Hindlimb muscle (tissue), 1 donor: ENCODE results near the gene TTN. TPM values are rescaled to one million over a fixed set of nuclear protein-coding genes. Genes with fewer than 3 reads are reported as not detected.

Source experiments
- DNase-seq: peaks from one replicate; pipeline ENCODE4 v3.0.0-alpha.2; 2013
- polyA plus RNA-seq: library from polyadenylated mRNA; unstranded; fragments of 120-200 nt; gene quantifications from one replicate; pipeline ENCODE4 v1.2.1, GENCODE V29; 2013; ENCODE audit not compliant: insufficient read length

TTN gene
- polyA plus RNA-seq, 1 donor, result 337 TPM

GRCh38 chr2:178641498-178641897 is 165.7 kb downstream of the TTN start:
- DNase-seq, result no peak

GRCh38 chr2:178635897-178636296 is 171.3 kb downstream of the TTN start:
- DNase-seq, result no peak

- DNase-seq, result no peak
Measured at GRCh38 chr2:178632729-178633128, 174.5 kb downstream of the TTN start.

- DNase-seq, result no peak
Measured at GRCh38 chr2:178630581-178630980, 176.6 kb downstream of the TTN start.

- no peak for DNase-seq
Measured at GRCh38 chr2:178629463-178629862, 177.8 kb downstream of the TTN start.

GRCh38 chr2:178628605-178629004 is 178.6 kb downstream of the TTN start:
- no peak for DNase-seq

- no peak for DNase-seq
Measured at GRCh38 chr2:178627401-178627800, 179.8 kb downstream of the TTN start.

GRCh38 chr2:178615969-178616368 is 191.3 kb downstream of the TTN start:
- DNase-seq, result no peak

- no peak for DNase-seq
Measured at GRCh38 chr2:178602901-178603300, 204.3 kb downstream of the TTN start.

GRCh38 chr2:178592655-178593054 is 214.6 kb downstream of the TTN start:
- DNase-seq, result no peak

GRCh38 chr2:178589335-178589734 is 217.9 kb downstream of the TTN start:
- DNase-seq, result no peak

- DNase-seq, result no peak
Measured at GRCh38 chr2:178584666-178585065, 222.6 kb downstream of the TTN start.

- no peak for DNase-seq
Measured at GRCh38 chr2:178579006-178579405, 228.2 kb downstream of the TTN start.

GRCh38 chr2:178574789-178575188 is 232.4 kb downstream of the TTN start:
- no peak for DNase-seq

GRCh38 chr2:178568227-178568626 is 239.0 kb downstream of the TTN start:
- DNase-seq, result no peak

GRCh38 chr2:178553047-178553446 is 254.2 kb downstream of the TTN start:
- no peak for DNase-seq

- no peak for DNase-seq
Measured at GRCh38 chr2:178550352-178550751, 256.9 kb downstream of the TTN start.

- no peak for DNase-seq
Measured at GRCh38 chr2:178542569-178542968, 264.7 kb downstream of the TTN start.

- no peak for DNase-seq
Measured at GRCh38 chr2:178542161-178542560, 265.1 kb downstream of the TTN start.

- DNase-seq, result no peak
Measured at GRCh38 chr2:178536037-178536436, 271.2 kb downstream of the TTN start.

GRCh38 chr2:178531168-178531567 is 276.1 kb downstream of the TTN start:
- DNase-seq, result no peak

- DNase-seq, result no peak
Measured at GRCh38 chr2:178530625-178531142, 276.5 kb downstream of the TTN start.

- DNase-seq, result no peak
Measured at GRCh38 chr2:178530131-178530530, 277.1 kb downstream of the TTN start.

GRCh38 chr2:178529194-178529593 is 278.0 kb downstream of the TTN start:
- no peak for DNase-seq

- DNase-seq, result no peak
Measured at GRCh38 chr2:178528647-178529046, 278.6 kb downstream of the TTN start.
